Activated CD4-positive, alpha-beta T cell treated with anti-CD3 and anti-CD28 coated beads for 1 hour (primary cell): ENCODE results near the gene PRPF19.

ENCODE experiments used
- DNase-seq: peaks from one replicate; pipeline ENCODE4 v3.0.0-alpha.2; 2020

PRPF19 gene

DNA sequence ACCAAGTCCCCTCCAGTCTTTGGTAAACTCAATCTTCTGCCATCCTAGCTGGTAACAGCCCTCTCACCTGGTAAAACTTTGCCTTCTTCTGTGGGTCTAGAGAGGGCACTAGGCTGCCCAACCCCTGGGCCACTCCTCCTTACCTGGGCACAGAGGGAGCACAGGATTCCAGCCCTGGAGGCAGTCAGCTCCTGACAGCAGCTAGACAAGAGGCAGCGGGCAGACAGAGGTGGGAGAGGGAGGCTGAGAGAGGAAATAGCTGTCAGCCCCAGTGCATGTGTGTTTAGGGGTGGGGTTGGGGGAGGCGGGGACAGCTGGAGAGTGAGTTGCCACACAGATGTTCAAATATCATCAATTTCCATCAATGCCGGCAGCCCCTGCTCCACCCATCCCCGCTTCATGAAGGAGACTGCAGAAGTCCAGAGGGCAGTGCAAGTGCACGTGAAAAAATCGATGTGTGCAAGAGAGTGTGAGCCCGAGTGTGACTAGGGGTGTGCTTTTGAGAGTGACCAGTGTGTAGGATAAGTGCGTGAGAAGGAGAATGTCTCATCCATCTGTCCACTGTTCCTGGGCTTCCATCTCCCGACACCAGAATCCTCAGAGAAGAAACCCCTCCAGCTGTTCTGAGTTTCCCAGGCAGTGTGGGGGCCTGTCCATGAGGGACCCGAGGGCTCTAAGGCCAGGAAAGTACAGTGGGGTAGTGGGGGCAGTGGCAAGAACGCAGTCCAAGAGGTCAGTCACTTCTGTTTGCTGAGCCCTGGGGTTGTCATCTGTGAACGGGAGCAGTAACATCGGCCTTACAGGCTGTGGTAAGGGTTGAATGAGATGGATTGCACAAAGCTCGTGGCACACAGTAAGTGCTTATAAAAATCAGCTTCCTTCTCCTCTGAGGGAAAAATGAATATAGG is 50.4 kb downstream of the PRPF19 start, which contains the start of gene PTGDR2:
TSS of gene PTGDR2 (minus strand) at position 225 of the 908 bp plus-strand sequence. CDS start 2,228 bp downstream, outside the sequence.
- no peak for DNase-seq

DNA sequence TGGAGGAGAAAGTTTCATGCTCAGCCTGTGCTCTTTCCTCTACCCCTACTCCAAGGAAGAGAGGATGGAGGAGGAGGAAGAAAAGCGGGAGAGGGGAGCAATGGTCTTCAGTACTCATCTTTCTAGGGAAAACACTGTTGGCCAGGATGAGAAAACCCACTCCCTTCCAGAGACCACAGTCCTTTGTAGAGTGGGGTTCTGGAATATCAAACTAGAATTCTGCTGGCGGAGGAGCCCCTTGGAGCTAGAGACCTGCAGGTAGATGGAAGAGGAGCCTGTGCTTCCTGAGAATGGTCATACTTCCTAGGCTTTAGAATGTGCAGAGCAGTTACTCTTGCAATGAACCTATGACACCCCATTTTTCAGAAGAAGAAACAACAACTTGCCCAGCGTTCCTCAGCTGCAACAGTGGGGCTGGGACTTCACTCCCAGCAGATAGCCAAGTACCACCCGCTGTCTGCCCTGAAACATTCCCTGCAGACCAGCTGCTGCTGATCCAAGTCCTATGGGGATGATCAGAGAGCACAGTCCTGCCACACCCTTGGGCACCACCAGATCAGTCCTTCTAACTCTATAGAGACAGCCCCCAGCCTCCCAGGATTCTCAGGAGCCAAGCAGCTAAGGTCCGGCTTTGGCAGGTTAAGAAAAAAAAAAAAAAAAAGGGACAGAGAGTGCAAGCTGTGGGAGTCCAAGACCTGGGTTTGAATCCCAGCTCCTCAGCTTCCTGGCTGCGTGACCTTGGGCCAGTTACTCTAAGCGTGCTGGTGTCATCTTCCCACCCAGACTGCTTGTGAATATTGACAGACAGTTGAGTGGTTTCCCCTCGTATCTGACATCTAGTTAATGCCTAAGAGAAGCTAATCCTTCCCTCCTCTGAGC is 51.3 kb downstream of the PRPF19 start:
- no peak for DNase-seq

DNA sequence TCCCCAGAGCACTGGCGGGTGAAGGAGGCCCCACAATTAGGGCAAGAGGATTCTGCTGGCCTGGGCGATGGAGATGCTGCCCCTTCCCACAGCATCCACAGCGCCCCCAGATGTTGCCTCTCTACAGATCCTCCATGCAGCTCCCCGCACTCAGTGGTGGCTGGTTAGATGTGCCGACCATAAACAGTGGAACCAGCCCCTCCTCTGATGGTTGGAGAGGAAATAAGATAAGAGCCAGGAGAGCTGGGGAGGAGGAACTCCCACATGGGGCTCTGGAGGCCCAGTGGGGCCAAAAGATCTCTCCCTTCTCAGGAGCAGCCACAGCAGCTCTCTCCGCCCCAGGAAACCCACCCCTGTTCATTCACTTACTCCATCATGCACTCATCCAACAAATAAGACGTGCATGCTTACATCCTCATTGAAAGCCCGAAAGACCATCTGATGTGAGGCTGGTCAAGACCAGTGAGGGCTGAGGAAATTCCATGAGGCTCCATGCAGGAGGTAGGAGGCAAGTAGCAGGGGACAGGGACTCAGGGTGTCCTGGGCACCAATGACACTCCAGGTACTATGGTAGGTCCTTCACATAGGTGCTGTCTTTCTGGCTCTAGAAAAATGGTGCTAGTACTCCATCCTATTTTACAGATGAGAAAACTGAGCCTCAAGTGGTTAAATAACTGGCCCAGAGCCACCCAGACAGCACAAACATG is 52.1 kb downstream of the PRPF19 start:
- DNase-seq, result no peak

DNA sequence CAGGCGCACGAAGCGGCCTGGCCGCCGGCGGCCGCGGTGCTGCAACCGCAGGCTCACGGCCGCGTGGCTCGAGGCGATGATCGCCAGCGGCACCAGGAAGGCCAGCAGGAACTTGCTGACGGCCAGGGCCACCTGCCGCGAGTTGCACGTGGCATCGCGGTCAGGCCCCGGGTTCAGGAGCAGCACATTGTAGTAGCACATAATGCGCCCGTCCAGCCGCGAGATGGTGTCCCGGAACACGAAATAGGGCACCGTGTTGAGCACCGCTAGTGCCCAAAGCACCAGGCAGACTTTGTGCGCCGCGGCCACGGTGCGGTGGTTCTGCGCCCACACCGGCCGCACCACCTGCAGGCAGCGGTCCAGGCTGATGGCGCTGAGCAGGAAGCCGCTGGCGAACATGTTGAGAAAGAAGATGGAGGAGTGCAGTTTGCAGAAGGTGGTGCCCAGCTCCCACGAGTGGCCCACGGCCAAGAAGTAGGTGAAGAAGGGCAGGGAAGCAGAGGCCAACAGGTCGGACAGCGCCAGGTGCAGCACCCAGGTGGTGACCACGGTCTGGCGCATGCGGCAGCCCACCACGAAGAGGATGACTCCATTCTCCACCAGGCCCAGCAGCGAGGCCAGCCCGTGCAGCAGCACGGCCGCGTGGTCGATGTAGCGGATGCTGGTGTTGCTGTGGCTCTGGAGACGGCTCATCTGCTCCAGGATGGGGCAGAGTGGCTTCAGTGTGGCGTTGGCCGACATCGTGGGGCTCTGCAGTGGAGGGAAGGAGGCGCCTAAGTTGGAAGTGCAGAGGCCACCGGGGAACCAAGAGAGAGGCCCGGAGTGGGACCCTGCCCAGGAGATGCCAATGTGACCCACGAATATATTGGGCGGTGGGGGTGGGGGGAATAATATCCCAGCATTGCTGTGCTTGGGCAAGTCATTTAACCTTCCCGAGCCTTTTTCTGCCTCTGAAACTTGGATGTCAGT is 53.1 kb downstream of the PRPF19 start:
- no peak for DNase-seq

DNA sequence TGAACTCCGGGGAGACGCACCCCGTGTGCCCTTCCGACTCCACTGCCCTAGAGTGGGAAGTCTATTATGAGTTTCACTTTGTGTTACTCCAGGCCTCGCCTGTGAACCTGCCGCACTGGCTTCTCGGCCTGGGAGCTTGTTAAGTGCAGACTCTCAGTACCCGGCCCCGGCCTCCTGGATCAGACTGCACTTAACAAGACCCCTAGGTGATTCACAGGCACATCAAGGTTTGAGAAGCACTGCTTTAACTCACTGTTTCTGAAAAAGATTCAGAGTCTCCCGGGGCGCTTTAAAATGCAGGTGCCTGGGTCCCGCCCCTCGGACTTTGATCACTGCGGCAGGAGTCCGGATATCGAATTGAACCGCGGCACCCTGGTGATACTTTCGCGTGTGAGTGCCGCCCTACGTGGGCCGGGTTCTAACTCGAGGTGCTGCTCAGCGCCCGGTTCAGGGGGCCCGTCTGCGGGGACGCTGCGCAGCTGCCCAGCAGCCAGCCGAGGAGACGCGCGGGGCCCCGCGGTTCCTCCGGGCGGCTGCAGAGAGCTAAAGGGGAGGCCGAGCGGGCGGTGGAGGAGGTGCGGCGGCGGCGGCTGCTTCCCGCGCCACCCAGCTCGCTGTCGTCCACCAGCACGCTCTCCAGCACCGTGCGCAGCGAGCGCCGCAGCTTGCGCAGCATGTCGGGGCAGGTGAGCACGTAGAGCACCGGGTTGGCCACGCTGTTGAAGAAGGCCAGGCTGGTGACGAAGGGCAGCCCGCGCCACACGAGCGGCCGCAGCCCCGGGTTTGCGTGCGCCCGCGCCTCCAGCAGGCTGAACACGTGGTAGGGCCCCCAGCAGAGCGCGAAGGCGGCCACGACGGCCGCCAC is 54.0 kb downstream of the PRPF19 start:
- no peak for DNase-seq

DNA sequence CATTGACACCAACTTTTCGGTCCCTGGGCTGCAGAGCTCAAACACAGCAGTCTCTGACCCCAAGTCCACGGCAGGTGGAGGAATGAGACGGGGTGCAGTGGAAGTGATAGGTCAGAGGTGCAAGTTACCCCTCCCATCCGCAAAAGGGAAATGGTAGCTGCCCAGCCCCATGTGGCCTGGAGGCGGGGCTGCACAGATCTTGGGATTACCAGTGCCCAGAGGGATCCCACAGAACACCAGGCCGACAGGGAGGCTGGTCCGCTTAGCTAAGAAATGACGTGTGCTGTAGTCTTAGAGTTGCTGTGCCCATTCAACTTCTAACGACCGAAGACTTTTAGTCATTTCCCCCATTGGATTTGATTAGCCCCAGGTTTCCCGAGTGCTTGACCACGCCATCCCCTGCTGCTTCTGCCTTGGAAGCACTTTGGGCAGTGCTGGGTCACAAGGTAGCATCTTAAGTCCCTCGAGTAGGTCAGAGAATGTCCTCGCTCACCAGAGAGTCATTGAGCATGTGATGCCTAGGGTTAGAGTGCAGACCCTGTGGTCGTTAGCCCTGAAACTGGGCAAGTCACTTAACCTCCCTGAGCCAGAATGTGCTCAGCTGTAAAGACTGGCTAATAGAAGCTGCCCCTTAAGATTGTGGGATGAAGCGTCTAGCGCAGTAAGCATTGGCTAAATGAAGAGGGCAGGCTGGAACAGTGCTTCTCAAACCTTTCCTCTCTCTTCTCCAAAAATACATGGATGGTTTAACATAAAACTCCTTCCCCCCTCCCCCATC is 54.9 kb downstream of the PRPF19 start:
- DNase-seq, result no peak

DNA sequence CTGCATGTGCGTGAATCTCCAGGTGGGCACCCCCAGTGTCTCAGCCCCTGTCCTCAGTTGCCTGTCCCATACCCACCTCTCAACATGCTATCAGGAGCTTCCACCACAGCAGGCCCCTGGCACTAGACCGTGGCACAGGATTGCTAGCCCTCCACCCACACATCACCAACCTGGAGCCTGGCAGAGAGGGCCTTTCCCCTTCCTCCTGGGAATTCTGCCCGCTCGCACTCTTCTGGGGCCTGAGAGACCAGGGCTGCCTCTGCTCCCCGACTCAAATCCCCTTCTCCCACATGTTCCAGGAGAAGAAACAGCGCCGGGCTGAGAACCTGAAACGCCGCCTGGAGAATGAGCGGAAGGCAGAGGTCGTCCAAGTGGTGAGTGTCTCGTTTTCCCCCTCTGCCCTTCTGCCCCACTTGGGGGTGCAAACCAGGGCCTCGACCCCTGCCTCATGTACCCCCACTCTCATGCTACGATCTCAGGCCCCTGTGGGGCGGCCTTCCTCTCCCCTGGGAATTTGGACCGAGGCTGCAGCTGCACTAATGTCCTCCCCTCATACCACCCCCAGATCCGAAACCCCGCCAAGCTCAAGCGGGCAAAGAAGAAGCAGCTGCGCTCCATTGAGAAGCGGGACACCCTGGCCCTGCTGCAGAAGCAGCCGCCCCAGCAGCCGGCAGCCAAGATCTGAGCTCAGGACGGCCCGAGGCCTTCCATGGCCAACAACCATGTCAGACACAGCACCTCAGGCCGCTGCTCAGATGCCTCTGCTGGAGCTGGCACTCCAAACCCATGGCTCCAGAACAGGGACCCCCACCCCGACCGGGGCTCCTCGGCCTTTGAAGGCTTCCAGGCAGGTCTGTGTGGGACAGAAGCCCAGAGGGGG is 56.5 kb downstream of the PRPF19 start:
- no peak for DNase-seq

DNA sequence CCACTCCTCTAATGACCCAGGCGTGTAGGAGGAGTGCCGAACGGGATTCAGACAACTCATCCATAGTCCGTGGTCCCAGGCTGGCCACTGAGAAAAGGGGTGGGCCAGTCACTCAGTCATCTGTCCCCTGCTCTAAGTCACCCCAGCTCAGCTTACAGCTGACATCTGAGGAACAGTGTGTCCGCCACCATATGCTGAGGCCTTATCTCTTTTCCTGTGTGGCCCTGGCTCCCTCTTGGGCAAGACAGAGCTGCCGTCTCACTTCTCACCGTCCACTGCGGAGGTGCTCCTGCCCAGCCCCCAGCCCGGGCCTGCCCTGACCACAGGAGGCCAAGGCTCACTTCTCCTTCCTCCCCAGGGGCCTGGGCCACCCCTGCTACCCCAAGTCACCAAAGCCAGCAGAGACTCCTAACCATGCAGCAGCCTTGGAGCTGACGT is 57.7 kb downstream of the PRPF19 start:
- DNase-seq, result no peak

DNA sequence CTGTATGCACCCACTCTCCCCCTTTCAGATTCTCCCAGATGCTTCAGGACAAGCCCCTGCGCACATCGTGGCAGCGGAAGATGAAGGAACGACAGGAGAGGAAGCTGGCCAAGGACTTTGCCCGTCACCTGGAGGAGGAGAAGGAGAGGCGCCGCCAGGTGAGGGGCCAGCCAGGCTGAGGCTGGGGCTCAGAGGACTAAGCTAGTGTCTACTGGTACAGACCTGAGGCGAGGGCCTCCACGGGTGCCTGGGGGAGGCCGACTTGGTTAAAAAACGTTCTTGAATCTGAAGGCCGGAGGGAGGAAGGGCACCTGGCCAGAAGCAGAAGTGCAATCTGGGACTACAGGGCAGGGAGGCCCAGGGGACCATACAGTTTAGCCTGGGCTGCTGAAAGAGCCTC is 58.5 kb downstream of the PRPF19 start:
- no peak for DNase-seq

DNA sequence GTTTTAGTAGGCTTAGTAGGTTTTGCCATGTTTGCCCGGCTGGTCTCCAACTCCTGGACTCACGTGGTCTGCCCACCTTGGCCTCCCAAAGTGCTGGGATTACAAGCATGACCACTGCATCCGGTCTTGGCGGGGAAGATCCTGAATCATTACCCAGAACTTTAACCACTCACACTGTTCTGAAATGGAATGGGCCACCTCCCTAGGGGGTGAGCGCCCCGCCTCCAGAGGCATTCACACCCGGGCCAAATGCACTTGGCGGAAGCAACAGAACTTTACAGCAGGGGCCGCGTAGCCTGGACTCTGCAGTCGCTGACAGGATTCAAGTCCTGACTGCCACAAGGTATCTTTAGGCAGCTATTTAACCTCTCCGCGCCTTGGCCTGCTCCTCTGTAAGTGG is 59.1 kb downstream of the PRPF19 start:
- DNase-seq, result no peak

DNA sequence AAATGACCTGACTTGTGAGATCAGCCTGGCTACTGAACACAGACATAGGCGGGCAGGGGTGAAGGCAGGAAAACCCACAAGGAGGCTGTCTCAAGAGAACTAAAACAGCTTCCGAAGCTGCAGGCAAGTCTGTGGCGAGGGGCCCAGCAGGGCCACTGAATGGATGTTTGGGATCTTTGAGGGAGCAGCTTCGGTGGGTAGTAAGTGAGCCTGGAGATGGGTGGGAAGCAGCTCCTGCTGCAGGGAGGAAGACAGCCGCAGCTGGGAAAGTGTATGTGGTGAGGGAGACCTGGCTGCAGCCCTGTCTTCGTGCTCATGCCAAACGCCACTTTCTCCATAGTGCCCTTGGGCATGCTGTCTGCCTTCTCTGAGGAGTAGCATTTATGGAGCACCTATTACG is 61.0 kb downstream of the PRPF19 start:
- no peak for DNase-seq

DNA sequence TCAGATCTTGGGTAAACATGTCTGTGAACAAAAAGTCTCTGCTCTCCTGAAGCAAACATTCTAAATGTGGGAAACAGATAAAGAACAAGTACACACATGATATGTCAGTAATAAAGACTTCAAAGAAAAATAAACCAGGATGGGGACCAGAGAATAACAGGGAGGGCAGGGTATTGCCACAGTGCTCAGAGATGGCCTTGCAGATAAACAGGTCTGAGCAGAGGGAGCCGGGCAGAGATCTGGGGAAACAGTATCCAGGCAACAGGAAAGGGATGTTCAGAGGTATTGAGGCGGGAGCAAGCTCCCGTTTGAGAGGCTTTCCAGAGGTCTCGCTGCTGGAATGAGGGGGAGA is 61.5 kb downstream of the PRPF19 start:
- no peak for DNase-seq

DNA sequence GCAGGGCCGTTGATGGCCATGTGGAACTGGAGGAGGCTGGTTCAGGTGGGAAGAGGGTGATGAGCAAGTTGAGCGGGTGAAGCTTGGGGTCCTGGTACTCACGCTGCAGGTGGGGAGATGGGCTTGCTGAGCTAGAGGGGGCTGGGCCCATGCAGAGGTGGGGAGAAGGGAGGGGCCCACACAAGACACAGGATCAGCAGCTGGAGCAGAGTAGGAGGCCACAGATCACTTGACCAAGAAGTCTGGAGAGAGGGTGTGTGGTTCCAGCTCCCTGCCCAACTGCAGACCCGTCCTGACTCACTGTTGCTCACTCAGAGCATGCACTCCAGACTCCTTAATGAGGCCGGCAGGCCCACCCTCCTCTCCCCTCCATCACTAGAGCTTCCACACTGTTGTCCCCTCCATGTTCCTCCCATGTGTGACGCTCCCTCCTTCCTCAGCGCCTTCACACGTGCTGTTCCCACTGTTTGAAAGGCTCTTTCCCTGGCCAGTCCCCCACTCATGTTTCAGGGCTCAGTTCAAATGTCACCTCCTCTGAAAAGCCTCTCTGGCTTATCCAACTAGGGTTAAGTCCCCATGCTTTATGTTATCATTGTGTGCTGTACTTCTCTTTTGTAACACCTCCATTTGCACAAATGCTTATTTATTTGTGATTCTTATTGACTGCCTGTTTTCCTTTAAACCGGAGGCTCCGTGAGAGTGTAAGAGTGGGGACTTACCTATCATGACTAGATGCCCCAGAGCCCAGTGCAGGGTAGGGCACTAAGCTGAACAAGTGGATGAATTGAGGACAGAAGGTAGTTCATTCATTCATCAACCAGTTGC is 62.1 kb downstream of the PRPF19 start:
- DNase-seq, result no peak

DNA sequence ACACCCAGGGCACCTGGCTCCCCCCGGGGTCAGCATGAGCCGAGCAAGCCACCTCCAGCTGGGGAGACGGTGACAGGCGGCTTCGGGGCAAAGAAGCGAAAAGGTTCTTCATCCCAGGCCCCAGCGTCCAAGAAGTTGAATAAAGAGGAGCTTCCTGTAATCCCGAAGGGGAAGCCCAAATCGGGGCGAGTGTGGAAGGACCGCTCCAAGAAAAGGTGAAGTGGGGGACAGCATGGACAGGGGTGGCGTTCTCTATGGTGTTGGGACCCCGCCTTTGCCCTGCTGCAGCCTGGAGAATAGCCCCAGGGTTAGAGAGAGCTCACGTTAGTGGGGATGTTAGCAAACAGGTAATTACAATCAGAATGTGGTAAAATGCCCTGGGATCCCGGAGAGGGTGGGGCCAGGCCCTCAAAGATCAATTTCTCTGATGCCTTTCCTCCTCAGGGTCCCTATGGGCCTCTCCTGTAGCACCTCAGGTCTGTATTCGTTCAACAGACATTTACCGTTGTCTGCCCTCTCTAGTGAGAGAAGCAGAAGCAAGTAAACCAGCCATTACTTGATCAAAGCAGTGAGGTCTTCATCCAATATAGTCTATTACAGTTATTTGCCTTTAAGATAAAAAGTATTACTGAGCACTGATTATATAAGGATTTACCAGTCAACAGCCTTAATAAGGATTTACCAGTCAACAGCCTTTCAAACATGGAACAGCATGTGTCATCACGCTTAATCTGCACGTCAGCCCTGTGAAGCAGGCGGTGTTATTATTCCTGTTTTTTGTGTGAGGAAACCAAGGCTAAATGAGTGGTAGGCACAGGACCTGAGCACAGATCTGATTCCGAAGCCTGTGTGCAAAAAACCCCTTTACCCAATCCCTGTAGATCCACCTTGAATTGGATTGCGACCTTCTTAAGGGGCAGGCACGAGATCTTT is 63.5 kb downstream of the PRPF19 start:
- DNase-seq, result no peak

DNA sequence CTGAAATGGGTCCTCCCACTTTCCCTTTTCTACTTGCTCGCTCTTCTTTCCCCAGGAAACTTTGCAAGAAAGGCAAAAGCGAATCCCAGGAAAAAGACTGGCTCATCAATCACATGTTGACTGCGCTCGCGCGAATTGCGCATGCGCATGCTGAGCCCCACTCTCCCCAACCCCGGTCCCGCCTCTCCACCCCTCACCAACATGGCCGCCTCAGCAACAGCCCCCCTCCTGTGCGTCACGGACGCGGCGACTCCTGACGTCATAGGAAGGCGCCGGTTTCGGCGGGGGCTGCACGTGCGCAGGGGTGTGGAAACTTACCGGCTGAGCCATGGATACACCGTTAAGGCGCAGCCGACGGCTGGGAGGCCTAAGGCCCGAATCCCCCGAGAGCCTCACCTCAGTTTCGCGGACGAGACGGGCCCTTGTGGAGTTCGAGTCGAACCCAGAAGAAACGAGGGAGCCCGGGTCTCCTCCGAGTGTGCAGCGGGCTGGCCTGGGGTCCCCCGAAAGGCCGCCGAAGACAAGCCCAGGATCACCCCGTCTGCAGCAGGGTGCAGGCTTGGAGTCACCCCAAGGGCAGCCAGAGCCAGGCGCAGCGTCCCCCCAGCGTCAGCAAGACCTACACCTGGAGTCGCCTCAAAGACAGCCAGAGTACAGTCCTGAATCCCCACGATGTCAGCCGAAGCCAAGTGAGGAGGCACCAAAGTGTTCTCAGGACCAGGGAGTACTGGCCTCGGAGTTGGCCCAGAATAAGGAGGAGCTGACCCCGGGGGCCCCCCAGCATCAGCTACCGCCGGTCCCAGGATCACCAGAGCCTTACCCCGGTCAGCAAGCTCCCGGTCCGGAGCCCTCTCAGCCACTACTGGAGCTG is 64.4 kb downstream of the PRPF19 start, which contains the start of gene CCDC86:
TSS of gene CCDC86 (plus strand) at position 317 of the 871 bp plus-strand sequence. CDS start at position 329, 12 bp downstream.
- peak; percentile 99 for DNase-seq
